ENCODE measurements around the gene OXGR1.

GRCh38 chr13:96966415-96967102 lies 27.7 kb downstream of the OXGR1 start:
- TF ChIP-seq CTCF (IDR thresholded peaks at IDR 0.05) (no peak), POLR2A (IDR thresholded peaks at IDR 0.05) (no peak)

All from breast epithelium (tissue), 3 donors.